Astrocyte of the cerebellum (primary cell): ENCODE measurements around the gene ZFYVE16.
A peak's percentile ranks its signal among the peaks of the same experiment; 100 is the strongest.
"Not testable (repeated sequence)": the region's sequence is repeated elsewhere in the genome, so short reads cannot be mapped to it uniquely, and the experiment has no call there.

Experiments used
- DNase-seq: peaks from one replicate; pipeline ENCODE4 v3.0.0-alpha.2; 2011; ENCODE audit warnings: low read depth
- H3K4me3 ChIP-seq: 2 replicates; pipeline ENCODE4 v1.5.1; 2011; ENCODE audit warnings: mild to moderate bottlenecking, low read depth, low read length, moderate library complexity
- in situ Hi-C: cut with HindIII; loops from 2 replicates; pipeline ENCODE4 v1.10.0; 2017; ENCODE audit warnings: low sequenced_read_pairs
- TF ChIP-seq, protein P1 (sequence below): IDR thresholded peaks from 2 replicates; pipeline ENCODE4 v1.5.1; 2012; ENCODE audit warnings: low read length, low read depth, moderate library complexity, mild to moderate bottlenecking; ENCODE audit errors: missing control alignments

ZFYVE16 gene

DNA sequence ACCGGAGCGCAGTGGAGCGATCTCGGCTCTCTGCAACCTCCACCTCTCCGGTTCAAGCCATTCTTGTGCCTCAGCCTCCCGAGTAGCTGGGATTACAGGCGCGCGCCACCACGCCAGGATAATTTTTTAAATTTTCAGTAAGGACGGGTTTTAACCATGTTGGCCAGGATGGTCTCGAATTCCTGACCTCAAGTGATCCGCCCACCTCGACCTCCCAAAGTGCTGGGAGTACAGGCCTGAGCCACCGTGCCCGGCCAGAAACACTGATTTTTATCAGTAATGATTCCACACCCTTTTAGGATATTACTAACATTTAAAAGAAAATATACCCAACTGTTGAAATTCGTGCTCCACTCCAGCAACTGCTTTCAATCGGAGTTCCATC, 79.6 kb downstream of the ZFYVE16 start:
- TF ChIP-seq, protein P1, sequence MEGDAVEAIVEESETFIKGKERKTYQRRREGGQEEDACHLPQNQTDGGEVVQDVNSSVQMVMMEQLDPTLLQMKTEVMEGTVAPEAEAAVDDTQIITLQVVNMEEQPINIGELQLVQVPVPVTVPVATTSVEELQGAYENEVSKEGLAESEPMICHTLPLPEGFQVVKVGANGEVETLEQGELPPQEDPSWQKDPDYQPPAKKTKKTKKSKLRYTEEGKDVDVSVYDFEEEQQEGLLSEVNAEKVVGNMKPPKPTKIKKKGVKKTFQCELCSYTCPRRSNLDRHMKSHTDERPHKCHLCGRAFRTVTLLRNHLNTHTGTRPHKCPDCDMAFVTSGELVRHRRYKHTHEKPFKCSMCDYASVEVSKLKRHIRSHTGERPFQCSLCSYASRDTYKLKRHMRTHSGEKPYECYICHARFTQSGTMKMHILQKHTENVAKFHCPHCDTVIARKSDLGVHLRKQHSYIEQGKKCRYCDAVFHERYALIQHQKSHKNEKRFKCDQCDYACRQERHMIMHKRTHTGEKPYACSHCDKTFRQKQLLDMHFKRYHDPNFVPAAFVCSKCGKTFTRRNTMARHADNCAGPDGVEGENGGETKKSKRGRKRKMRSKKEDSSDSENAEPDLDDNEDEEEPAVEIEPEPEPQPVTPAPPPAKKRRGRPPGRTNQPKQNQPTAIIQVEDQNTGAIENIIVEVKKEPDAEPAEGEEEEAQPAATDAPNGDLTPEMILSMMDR, result no peak
- in situ Hi-C loops, result no loop called here
- no peak for DNase-seq
- H3K4me3 ChIP-seq, result peak overlapping the region; percentile 75

DNA sequence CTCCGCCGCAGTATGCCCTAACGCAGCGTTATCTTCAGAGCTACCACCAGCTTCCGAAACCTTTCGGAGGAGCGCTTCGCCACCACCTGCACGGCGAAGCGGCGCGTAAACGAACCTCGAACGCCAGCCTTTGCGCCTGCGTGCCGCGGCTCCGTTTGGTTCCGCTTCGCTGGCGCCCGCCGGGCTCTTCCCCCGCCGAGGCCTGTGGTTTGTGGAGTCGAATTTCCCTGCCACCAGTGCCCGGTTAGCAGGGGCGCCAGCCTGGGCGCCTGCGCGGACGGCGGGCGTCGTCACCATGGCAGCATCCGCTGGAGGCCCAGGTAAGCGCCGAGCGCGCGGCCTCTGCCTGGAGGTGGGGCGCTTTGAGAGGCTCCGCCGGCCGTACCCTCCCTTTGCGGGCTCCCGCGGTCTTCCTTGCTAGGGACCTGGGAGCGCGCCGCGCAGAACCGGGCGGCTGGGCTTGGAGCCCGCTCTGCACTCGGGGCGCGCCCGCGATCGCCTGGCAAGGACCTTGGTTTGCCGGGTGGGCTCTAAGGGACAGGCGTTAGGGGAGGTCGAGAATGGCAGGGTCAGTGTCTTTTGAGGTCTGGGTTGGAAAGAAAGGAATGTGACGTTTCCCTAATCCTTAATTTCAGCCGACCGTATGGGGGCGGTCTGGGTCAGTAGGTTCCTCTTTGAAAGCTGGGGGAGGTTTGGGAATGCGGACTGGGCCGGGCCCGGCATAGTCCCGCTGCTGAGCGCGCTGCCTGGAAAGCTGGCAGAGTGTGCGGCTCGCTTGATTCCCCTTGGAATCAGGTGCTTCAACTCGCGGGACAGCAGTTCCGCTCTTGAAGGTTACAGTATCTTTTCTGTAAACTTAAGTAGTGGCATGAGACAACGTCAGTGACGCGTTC, 80.2 kb downstream of the ZFYVE16 start, which contains the start of gene FAM151B:
Gene FAM151B (plus strand): TSS at position 272 of the 893 bp plus-strand sequence. CDS start 24 bp downstream, at position 296.
- DNase-seq, result peak; percentile 69
- in situ Hi-C loops, result no loop called here

DNA sequence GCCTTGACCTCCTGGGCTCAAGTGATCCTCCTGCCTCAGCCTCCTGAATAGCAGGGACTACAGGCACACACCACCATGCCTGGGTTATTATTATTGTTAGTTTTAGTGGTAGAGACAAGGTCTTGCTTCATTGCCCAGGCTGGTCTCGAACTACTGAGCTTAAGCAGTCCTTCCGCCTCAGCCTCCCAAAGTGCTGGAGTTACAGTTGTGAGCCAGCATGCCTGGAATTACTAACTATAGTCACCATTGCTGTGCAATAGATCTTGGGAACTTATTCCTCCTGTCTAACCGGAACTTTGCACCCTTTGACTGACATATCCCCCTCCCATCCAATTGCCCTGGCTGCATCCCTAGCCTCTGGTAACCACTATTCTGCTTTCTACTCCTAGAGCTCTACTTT, 83.4 kb downstream of the ZFYVE16 start:
- no peak overlapping the region for H3K4me3 ChIP-seq

More for the DNA sequence above, 80.2 kb downstream of the ZFYVE16 start, which contains the start of gene FAM151B:
- TF ChIP-seq, protein P1, result peak; percentile 20
- H3K4me3 ChIP-seq, result peak within 1 kb of the TSS; percentile 75

DNA sequence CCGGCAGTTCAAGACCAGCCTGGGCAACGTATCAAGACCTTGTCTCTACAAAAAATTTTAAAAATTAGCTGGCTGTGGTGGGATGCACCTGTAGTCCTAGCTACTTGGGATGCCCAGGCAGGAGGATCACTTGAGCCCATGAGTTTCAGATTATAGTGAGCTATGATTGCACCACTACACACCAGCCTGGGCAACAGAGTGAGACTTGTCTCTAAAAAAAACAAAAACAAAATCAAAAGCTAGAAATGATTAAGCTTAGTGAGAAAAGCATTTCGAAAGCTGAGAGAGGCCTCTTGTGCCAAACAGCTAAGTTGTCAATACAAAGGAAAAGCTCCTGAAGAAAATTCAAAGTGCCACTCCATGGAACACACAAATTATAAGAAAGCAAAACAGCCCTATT, 84.9 kb downstream of the ZFYVE16 start:
- TF ChIP-seq, protein P1, result no peak
- H3K4me3 ChIP-seq, result no peak overlapping the region
- no peak for DNase-seq
- in situ Hi-C loops, result no loop called here

More for the DNA sequence above, 83.4 kb downstream of the ZFYVE16 start:
- TF ChIP-seq, protein P1, result no peak
- no peak for DNase-seq
- in situ Hi-C loops, result no loop called here

DNA sequence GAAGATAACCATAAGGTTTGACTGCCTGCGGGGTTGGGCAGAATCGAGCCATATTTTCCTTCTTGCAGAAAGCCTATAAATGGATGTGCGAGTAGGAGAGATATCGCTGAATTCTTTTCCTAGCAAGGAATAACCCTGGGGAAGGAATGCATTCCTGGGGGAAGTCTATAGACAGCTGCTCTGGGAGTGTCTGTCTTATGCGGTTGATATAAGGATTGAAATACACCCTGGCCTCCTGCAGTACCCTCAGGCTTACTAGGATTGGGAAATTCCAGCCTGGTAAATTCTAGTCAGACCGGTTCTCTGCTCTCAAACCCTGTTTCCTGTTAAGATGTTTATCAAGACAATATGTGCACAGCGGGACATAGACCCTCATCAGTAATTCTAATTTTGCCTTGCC, 85.6 kb downstream of the ZFYVE16 start:
- H3K4me3 ChIP-seq, DNase-seq, in situ Hi-C loops: not testable (repeated sequence)

DNA sequence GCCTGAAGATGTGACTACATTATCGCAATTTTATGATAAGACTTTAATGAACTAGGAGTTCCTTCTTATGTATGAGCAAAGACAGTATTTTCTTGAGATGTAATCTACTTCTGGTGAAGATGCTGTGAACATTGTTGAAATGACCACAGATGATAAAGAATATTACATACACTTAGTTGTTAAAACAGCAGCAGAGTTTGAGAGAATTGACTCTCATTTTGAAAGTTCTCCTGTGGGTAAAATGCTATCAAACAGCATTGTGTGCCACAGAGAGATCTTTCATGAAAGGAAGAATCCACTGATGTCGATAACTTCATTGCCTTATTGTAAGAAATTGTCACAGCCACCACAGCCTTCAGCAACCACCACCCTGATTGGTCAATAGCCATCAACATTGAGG, 88.0 kb downstream of the ZFYVE16 start:
- TF ChIP-seq, protein P1, result no peak
- DNase-seq, result no peak
- H3K4me3 ChIP-seq, result no peak overlapping the region
- in situ Hi-C loops, result no loop called here

DNA sequence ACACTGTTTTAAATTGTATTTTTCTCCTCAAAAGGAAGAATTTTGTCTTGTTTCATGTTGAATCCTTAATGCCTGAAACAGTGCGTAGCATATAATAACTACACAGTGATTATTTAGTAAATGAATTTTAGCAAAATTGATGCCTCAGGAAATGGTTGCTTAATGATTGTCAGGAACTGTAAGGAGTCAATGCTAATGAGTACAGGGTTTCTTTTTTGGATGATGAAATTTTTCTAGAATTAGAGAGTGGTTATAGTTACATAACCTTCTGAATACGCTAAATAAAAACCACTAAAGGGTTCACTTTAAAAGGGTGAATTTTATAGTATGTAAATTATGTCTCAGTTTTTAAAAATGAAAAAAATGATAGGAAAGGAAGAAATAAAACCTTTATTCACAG, 94.9 kb downstream of the ZFYVE16 start:
- no peak for DNase-seq
- TF ChIP-seq, protein P1, result no peak
- in situ Hi-C loops, result no loop called here

More for the DNA sequence above, 94.9 kb downstream of the ZFYVE16 start:
- no peak overlapping the region for H3K4me3 ChIP-seq
